ENCODE data around the gene GAGE12J.
"Not testable (repeated sequence)": the region's sequence is repeated elsewhere in the genome, so short reads cannot be mapped to it uniquely, and the experiment has no call there.

GAGE12J gene

DNA sequence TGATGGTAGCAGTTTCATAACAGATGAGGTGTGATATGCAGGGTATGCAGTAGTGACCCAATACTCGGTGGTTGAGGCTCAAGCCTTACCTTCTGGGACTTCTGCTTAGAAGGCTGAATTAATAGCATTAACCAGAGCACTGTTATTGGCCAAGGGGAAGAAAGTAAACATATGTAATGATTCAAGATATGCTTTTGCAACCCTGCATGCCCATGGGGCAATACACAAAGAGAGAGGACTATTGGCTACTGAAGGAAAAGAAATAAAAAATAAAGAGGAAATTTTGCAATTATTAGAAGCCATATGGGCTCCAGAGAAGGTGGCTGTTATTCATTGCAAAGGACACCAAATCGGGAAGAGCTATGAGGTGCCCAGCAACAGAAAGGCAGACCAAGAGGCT is 9.7 kb upstream of the GAGE12J start:
- no peak for DNase-seq

DNA sequence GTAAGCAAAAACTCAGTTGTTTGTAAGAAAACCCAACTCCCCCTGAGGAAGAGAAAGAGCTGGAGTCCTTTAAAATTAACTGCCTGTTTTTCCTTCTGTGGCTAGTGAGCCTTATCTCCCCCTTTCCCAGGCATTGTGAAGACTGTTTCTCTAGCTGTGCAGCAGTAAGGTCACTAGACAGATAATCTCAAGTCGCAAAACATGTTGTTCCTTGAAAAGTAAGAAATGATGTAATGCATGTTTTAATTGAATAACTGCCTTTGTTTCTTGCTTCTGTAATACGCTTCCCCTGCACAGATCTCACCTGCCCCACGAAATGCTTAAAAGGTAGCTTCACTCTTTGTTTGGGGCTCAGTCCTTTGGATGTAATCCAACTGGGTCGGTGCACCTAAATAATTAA is 5.8 kb upstream of the GAGE12J start:
- no peak for DNase-seq

DNA sequence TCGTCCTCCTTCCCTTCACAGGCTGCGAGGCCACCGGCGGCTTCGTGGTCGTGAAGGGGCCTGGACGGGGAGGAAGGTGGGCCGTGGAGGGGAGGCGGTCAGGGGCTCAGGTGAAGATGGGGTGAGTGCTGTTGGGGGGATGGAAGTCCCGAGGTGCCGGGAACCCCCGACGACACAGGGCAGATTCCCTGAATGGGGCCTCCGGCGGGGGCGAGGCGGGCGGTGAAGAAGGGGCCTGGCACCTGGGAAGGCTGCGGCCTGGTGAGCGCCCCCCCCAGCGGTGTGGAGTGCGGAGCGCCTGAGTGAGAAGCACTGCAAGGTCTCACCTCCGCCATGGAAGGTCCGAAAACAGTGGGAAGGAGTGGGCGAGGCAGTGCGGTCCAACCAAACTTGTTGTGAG is 429 bp downstream of the GAGE12J start:
- not testable (repeated sequence) for DNase-seq

DNA sequence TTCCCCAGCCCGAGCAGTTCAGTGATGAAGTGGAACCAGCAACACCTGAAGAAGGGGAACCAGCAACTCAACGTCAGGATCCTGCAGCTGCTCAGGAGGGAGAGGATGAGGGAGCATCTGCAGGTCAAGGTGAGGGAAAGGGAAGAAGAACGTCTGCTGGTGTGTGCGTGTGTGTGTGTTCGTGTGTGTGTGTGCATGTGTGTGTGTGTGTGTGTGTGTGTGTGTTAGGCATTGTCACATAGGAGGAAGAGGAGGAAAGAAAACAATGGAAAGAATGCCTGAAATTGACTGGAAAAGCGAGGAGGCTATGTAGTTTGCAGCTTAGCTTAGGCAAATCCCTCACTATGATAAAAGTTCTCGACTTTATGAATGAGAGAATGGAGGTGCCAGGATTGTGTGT is 1.9 kb downstream of the GAGE12J start:
- DNase-seq, result not testable (repeated sequence)

DNA sequence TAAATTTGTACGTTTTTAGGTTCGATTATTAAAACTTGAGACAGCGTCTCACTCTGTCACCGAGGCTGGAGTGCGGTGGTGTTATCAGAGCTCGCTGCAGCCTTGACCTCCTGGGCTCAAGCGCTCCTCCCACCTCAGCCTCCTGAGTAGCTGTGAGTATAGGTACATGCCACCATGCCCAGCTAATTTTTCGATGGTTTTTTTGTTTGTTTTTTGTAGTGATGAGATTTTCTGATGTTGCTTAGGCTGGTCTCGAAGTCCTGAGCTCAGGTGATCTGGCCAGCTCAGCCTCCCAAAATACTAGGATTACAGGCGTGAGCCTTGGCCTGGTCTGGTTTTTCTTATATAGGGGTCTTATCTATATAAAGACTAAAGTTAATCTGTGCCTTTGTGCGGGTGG is 8.6 kb downstream of the GAGE12J start:
- not testable (repeated sequence) for DNase-seq

DNA sequence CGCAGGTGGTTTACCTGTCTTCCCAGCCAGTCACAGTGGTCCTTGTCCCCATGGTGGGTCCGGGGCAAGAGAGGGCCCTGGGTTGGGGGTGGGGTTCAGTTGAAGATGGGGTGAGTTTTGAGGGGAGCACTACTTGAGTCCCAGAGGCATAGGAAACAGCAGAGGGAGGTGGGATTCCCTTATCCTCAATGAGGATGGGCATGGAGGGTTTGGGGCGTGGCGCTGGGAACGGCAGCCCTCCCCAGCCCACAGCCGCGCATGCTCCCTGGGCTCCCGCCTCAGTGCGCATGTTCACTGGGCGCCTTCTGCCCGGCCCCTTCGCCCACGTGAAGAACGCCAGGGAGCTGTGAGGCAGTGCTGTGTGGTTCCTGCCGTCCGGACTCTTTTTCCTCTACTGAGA is 9.4 kb downstream of the GAGE12J start, which contains the start of gene GAGE13:
Gene GAGE13 (plus strand): TSS at position 301 of the 400 bp plus-strand sequence. CDS start 1,156 bp downstream, outside the sequence.
- not testable (repeated sequence) for DNase-seq

DNA sequence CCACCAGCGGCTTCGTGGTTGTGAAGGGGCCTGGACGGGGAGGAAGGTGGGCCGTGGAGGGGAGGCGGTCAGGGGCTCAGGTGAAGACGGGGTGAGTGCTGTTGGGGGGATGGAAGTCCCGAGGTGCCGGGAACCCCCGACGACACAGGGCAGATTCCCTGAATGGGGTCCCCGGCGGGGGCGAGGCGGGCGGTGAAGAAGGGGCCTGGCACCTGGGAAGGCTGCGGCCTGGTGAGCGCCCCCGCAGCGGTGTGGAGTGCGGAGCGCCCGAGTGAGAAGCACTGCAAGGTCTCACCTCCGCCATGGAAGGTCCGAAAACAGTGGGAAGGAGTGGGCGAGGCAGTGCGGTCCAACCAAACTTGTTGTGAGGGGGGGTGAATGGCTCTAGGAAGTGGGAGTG is 10.0 kb downstream of the GAGE12J start:
- DNase-seq, result not testable (repeated sequence)

DNA sequence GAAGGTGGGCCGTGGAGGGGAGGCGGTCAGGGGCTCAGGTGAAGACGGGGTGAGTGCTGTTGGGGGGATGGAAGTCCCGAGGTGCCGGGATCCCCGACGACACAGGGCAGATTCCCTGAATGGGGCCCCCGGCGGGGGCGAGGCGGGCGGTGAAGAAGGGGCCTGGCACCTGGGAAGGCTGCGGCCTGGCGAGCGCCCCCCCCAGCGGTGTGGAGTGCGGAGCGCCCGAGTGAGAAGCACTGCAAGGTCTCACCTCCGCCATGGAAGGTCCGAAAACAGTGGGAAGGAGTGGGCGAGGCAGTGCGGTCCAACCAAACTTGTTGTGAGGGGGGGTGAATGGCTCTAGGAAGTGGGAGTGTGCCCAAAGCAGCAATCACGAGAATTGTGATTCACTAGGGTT is 19.6 kb downstream of the GAGE12J start:
- DNase-seq, result peak; percentile 54

DNA sequence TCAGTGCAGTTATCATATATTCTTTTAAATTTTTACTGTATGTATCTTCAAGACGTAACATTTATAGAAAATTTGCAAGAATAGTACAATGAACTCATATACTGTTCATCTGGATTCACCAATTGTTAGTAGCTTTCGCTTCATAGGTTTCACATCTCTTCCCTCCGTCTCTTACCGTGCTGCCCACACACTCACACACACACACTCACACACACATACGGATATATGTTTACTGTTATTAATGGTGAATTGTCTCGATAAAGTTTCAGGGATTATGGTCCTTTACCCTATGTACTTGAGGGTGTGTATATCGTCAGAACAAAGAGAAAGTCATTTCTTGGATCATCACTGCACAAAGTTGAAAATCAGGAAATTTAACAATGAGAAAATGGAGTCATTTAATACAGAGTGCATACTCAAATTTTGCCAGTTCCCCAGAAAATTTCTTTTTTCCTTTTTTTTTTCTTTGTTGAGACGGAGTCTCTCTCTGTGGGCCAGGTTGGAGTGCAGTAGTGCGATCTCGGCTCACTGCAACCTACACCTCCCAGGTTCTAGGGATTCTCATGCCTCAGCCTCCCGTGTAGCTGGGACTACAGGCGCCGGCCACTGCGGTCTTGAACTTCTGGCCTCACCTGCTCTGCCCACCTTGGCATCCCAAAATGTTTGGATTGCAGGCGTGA is 22.8 kb downstream of the GAGE12J start:
- DNase-seq, result not testable (repeated sequence)

DNA sequence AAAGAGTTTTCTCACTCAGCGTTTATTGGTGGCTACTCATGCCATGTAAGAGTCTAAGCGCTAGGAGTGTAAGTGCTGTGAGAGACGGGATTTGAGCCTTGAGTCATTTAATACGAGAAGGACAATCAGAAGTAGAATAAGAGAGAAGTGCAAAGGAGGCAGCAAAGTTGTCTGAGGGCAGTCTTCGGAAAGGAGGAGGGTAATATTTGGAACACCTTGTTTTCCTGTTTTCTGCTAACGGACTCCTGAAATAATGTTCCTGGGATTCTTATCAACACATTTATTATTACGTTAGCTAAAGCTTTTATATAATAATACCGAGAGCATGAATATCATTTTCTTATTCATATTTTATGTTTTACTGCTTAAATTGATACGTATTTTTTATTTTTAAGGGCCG is 23.6 kb downstream of the GAGE12J start:
- DNase-seq, result not testable (repeated sequence)

DNA sequence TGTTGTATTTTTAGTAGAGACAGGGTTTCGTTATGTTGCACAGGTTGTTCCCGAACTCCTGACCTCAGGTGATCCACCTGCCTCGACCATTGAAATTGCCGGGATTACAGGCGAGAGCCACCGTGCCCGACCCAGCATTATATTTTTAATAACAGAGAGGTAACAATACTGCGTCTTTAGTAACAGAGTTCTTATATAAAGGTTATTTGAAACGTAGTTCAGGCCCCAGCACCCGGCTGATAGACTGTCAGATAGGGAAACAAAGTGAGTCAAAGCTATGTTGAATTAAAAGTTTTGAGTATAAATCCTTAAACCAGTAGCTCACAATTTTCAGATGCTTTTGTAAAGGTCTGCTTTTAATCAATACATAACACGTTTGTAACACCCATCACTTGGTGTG is 24.3 kb downstream of the GAGE12J start:
- not testable (repeated sequence) for DNase-seq
